Calu3 (cell line): ENCODE measurements around the gene LMO1. TPM values are rescaled to one million over a fixed set of nuclear protein-coding genes. Genes with fewer than 3 reads are reported as not detected.

ENCODE experiments used
- BruUV-seq: library from RNA; stranded (reverse); fragments of 400-500 nt; replicated peaks from 2 replicates; lab custom pipeline; 2021; lab: Mats Ljungman, UMichigan
- CTCF ChIA-PET: fragments of 300-600 bp; sonication (Branson Sonifier 250); formaldehyde crosslinking; loops from one replicate; lab custom pipeline; 2022; ENCODE audit warnings: antibody characterized with exemption; lab: Charles Lee
- DNase-seq: peaks from one replicate; pipeline ENCODE4 v3.0.0; 2022
- H3K27ac Mint-ChIP-seq: one replicate; pipeline ENCODE4 v1.8.0; 2022; ENCODE audit warnings: mixed read lengths; ENCODE audit not compliant: unreplicated experiment
- H3K27me3 Mint-ChIP-seq: one replicate; pipeline ENCODE4 v1.8.0; 2022; ENCODE audit warnings: mixed read lengths; ENCODE audit not compliant: unreplicated experiment
- H3K36me3 Mint-ChIP-seq: one replicate; pipeline ENCODE4 v1.8.0; 2022; ENCODE audit warnings: mild to moderate bottlenecking, moderate library complexity, mixed read lengths; ENCODE audit not compliant: insufficient read depth, unreplicated experiment
- H3K4me1 Mint-ChIP-seq: one replicate; pipeline ENCODE4 v1.8.0; 2022; ENCODE audit warnings: mild to moderate bottlenecking, low read depth, mixed read lengths; ENCODE audit not compliant: unreplicated experiment
- H3K4me3 Mint-ChIP-seq: one replicate; pipeline ENCODE4 v1.8.0; 2022; ENCODE audit warnings: mild to moderate bottlenecking, low read depth, moderate library complexity, mixed read lengths; ENCODE audit not compliant: unreplicated experiment
- H3K9me3 Mint-ChIP-seq: one replicate; pipeline ENCODE4 v1.8.0; 2022; ENCODE audit warnings: low read depth, mixed read lengths; ENCODE audit not compliant: unreplicated experiment
- CTCF ChIP-seq: fragments of 200-600 bp; IDR thresholded peaks from one replicate; pipeline ENCODE4 v1.8.0; 2022; ENCODE audit warnings: antibody characterized with exemption; ENCODE audit not compliant: unreplicated experiment
- intact Hi-C: fragments of 100-400 bp; cut with micrococcal nuclease; formaldehyde crosslinking; loops from one replicate; pipeline ENCODE4 v1.10.0; 2022; ENCODE audit not compliant: unreplicated experiment
- total RNA-seq: library from RNA; stranded (reverse); gene quantifications from 2 replicates; pipeline ENCODE4 v1.2.3, GENCODE V29; 2022

The LMO1 gene
- total RNA-seq, 1 experiment from 2014 or later, result not detected

DNA sequence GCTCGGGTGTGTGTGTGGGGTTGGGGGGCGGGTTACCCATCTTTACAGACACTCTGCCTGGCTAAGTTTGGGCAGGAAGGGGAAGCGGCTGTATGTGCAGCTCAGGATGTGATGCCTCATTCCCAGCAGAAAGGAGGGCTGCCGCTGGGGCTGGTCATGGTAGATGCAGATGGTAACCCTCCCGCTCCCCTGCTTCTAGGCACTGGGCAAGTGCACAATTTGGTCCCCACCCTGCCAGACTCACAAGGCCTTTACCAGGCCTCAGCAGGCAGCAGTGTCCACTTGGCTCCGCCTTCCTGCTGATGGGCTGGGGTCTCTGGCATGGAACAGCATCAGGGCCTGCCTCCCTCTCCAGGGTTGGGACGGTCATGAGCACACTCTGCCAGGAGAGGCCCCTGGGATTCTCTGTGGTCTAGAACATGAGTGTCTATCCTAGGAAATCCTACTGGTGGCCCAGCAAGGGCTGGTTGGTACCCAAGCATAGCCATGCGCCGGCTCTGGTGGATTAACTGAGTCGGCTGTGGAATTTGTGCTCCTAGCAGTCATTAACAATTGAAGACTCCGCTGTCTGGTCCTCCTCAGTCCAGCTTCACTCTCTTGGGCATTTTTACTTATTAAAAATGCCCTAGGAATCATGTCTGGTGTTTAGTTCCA is 4.2 kb downstream of the LMO1 start:
- Mint-ChIP-seq H3K9me3 (no peaks in the 10 kb centered on the region), H3K4me3 (no peak overlapping the region), H3K27me3 (peaks cover 83% of the 10 kb centered on the region), H3K36me3 (no peaks in the 10 kb centered on the region), H3K27ac (no peak overlapping the region), H3K4me1 (peaks cover 11% of the 10 kb centered on the region)
- intact Hi-C loops, result no loop called here
- CTCF ChIA-PET, result no interaction called here
- no TSS peak for BruUV-seq
- no peak for DNase-seq
- TF ChIP-seq CTCF, result no peak

GRCh38 chr11:8258784-8259183 is 4.9 kb downstream of the LMO1 start:
- no peak for DNase-seq
- Mint-ChIP-seq H3K27ac (no peak overlapping the region), H3K4me1 (peaks cover 5% of the 10 kb centered on the region), H3K36me3 (no peaks in the 10 kb centered on the region), H3K9me3 (no peaks in the 10 kb centered on the region), H3K4me3 (no peak overlapping the region), H3K27me3 (peaks cover 76% of the 10 kb centered on the region)
- no peak for TF ChIP-seq CTCF
- no TSS peak for BruUV-seq
- CTCF ChIA-PET, result no interaction called here
- intact Hi-C loops, result no loop called here

- DNase-seq, result no peak
- CTCF ChIA-PET, result no interaction called here
- BruUV-seq, result no TSS peak
- H3K36me3 Mint-ChIP-seq, result no peaks in the 10 kb centered on the region
- no peaks in the 10 kb centered on the region for H3K4me1 Mint-ChIP-seq
- intact Hi-C loops, result no loop called here
- H3K9me3 Mint-ChIP-seq, result no peaks in the 10 kb centered on the region
- no peak overlapping the region for H3K27ac Mint-ChIP-seq
- H3K27me3 Mint-ChIP-seq, result peaks cover 71% of the 10 kb centered on the region
- TF ChIP-seq CTCF, result no peak
- no peak overlapping the region for H3K4me3 Mint-ChIP-seq
Measured at GRCh38 chr11:8258289-8258688, 5.4 kb downstream of the LMO1 start.

- no peaks in the 10 kb centered on the region for H3K36me3 Mint-ChIP-seq
- no peak overlapping the region for H3K4me3 Mint-ChIP-seq
- no TSS peak for BruUV-seq
- no peaks in the 10 kb centered on the region for H3K9me3 Mint-ChIP-seq
- CTCF ChIA-PET, result no interaction called here
- no peak for DNase-seq
- intact Hi-C loops, result no loop called here
- H3K27me3 Mint-ChIP-seq, result peaks cover 61% of the 10 kb centered on the region
- no peak for TF ChIP-seq CTCF
- H3K27ac Mint-ChIP-seq, result no peak overlapping the region
- H3K4me1 Mint-ChIP-seq, result no peaks in the 10 kb centered on the region
Measured at GRCh38 chr11:8257003-8257664, 6.5 kb downstream of the LMO1 start.
